ENCODE data around the gene SFR1.

GRCh38 chr10:104113376-104113956 lies 8.5 kb upstream of the SFR1 start:
- TF ChIP-seq, protein P1, sequence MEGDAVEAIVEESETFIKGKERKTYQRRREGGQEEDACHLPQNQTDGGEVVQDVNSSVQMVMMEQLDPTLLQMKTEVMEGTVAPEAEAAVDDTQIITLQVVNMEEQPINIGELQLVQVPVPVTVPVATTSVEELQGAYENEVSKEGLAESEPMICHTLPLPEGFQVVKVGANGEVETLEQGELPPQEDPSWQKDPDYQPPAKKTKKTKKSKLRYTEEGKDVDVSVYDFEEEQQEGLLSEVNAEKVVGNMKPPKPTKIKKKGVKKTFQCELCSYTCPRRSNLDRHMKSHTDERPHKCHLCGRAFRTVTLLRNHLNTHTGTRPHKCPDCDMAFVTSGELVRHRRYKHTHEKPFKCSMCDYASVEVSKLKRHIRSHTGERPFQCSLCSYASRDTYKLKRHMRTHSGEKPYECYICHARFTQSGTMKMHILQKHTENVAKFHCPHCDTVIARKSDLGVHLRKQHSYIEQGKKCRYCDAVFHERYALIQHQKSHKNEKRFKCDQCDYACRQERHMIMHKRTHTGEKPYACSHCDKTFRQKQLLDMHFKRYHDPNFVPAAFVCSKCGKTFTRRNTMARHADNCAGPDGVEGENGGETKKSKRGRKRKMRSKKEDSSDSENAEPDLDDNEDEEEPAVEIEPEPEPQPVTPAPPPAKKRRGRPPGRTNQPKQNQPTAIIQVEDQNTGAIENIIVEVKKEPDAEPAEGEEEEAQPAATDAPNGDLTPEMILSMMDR (IDR thresholded peaks at IDR 0.05), result no peak
- no peak for TF ChIP-seq POLR2AphosphoS5 (IDR thresholded peaks at IDR 0.05)
